Endodermal cell (in vitro differentiated cells): ENCODE results near the gene SMPDL3A. TPM values are rescaled to one million over a fixed set of nuclear protein-coding genes. Genes with fewer than 3 reads are reported as not detected.

ENCODE experiments used
- DNase-seq: peaks from one replicate; pipeline ENCODE4 v3.0.0-alpha.2; 2017
- H3K27ac ChIP-seq: 2 replicates; pipeline ENCODE4 v1.5.1; 2013; ENCODE audit warnings: mild to moderate bottlenecking, low read depth, low read length, moderate library complexity
- H3K27me3 ChIP-seq: 2 replicates; pipeline ENCODE4 v1.6.1; 2013; ENCODE audit warnings: mild to moderate bottlenecking, low read length, moderate library complexity; ENCODE audit not compliant: insufficient read depth, control insufficient read depth, poor library complexity, severe bottlenecking
- H3K36me3 ChIP-seq: 2 replicates; pipeline ENCODE4 v1.7.0; 2013; ENCODE audit warnings: mild to moderate bottlenecking, low read length, moderate library complexity; ENCODE audit not compliant: control insufficient read depth, insufficient read depth
- H3K4me1 ChIP-seq: one replicate; pipeline ENCODE4 v1.7.0; 2013; ENCODE audit warnings: low read length; ENCODE audit not compliant: control insufficient read depth, insufficient read depth
- H3K4me3 ChIP-seq: 2 replicates; pipeline ENCODE4 v1.5.1; 2013; ENCODE audit warnings: mild to moderate bottlenecking, low read length, moderate library complexity
- H3K9ac ChIP-seq: 2 replicates; pipeline ENCODE4 v1.6.1; 2013; ENCODE audit warnings: mild to moderate bottlenecking, low read length, moderate library complexity; ENCODE audit not compliant: poor library complexity, severe bottlenecking; ENCODE audit errors: extremely low read depth
- H3K9me3 ChIP-seq: 2 replicates; pipeline ENCODE4 v1.6.1; 2013; ENCODE audit warnings: mild to moderate bottlenecking, low read length, moderate library complexity; ENCODE audit not compliant: control insufficient read depth
- H3K27ac Mint-ChIP-seq: 2 replicates; pipeline ENCODE4 v1.8.0; 2020; ENCODE audit warnings: mixed read lengths
- H3K27me3 Mint-ChIP-seq: 2 replicates; pipeline ENCODE4 v1.8.0; 2021; ENCODE audit warnings: mild to moderate bottlenecking, mixed read lengths; ENCODE audit not compliant: insufficient read depth
- H3K36me3 Mint-ChIP-seq: 2 replicates; pipeline ENCODE4 v1.8.0; 2020; ENCODE audit warnings: low read depth, mixed read lengths
- H3K4me1 Mint-ChIP-seq: 2 replicates; pipeline ENCODE4 v1.8.0; 2020; ENCODE audit warnings: mixed read lengths
- H3K4me3 Mint-ChIP-seq: 2 replicates; pipeline ENCODE4 v1.8.0; 2020; ENCODE audit warnings: mild to moderate bottlenecking, moderate library complexity, mixed read lengths
- H3K9me3 Mint-ChIP-seq: 2 replicates; pipeline ENCODE4 v1.8.0; 2020; ENCODE audit warnings: mild to moderate bottlenecking, mixed read lengths
- WGBS, 2 experiments: methylation state at CpG; one replicate each; pipeline versions ENCODE4 v1.1.5 to v1.1.7; 2013; ENCODE audit warnings: missing lambda C conversion rate in 2 of 2, mixed read lengths in 1 of 2; ENCODE audit not compliant: insufficient coverage in 1 of 2, insufficient read length in 1 of 2; 5-methylcytosine and 5-hydroxymethylcytosine counted together
- total RNA-seq, 2 donors: library from RNA; stranded (reverse); fragmentation: NEBNext Ultra II Directional in 1 of 2; extraction: Animal tissue kit (Norgen Biotek cat#: 25700) in 1 of 2; gene quantifications; 2 replicates in 1 of 2; 3 replicates in 1 of 2; pipeline ENCODE4 v1.2.1, GENCODE V29; 2021
- TF ChIP-seq, protein P1 (sequence below): fragments of 200-600 bp; sonication (generic); conservative IDR thresholded peaks from 2 replicates; pipeline ENCODE4 v1.5.0; 2021; ENCODE audit warnings: antibody characterized with exemption, mild to moderate bottlenecking

The SMPDL3A gene
- total RNA-seq, 2 donors from 2014 or later = 2.8 to 3.2 TPM

- Histone ChIP-seq H3K4me1 (peaks cover 4% of the 10 kb centered on the region), H3K36me3 (no peaks in the 10 kb centered on the region), H3K4me3 (no peak overlapping the region), H3K27me3 (no peaks in the 10 kb centered on the region), H3K27ac (no peak overlapping the region), H3K9me3 (no peaks in the 10 kb centered on the region), H3K9ac (no peak overlapping the region)
- no peak for DNase-seq
- Mint-ChIP-seq H3K36me3 (no peaks in the 10 kb centered on the region), H3K27me3 (no peaks in the 10 kb centered on the region), H3K4me1 (peaks cover 24% of the 10 kb centered on the region), H3K9me3 (no peaks in the 10 kb centered on the region), H3K27ac (no peak overlapping the region), H3K4me3 (no peak overlapping the region)
- WGBS, 2 experiments = 31% methylated on average over 3 of the region's 4 CpGs; no CpG with 5 or more reads in 1 of the 2 experiments
- TF ChIP-seq, protein P1, sequence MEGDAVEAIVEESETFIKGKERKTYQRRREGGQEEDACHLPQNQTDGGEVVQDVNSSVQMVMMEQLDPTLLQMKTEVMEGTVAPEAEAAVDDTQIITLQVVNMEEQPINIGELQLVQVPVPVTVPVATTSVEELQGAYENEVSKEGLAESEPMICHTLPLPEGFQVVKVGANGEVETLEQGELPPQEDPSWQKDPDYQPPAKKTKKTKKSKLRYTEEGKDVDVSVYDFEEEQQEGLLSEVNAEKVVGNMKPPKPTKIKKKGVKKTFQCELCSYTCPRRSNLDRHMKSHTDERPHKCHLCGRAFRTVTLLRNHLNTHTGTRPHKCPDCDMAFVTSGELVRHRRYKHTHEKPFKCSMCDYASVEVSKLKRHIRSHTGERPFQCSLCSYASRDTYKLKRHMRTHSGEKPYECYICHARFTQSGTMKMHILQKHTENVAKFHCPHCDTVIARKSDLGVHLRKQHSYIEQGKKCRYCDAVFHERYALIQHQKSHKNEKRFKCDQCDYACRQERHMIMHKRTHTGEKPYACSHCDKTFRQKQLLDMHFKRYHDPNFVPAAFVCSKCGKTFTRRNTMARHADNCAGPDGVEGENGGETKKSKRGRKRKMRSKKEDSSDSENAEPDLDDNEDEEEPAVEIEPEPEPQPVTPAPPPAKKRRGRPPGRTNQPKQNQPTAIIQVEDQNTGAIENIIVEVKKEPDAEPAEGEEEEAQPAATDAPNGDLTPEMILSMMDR = no peak
These were observed 14.2 kb downstream of the SMPDL3A start for GRCh38 chr6:122803171-122803661.

DNA sequence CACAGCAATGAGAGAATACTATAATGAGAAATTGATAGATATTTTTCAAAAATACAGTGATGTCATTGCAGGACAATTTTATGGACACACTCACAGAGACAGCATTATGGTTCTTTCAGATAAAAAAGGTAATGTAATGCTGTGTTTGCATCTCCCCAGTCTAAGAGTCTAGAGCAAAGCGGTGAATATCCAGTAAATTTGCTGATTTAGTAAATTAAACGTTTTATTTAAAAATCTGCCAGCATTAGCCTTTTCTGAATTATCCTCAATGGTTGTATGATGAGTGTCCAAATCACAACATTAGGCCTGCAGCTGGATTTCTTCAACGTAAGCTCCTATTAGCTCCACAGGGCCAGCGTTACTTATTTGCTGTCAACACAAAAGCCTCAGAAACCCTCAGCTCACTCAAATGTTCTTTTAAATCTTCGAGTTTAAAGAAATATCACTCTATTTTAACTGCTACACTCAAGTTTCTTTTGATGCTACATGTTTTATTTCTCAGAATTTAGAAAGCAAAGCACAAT, 16.0 kb downstream of the SMPDL3A start:
- no peaks in the 10 kb centered on the region for H3K27me3 Mint-ChIP-seq
- no peak overlapping the region for H3K27ac ChIP-seq
- no peaks in the 10 kb centered on the region for H3K36me3 ChIP-seq
- WGBS, 2 experiments = 86 to 87% methylated on average over 5 of the region's 5 CpGs
- no peak overlapping the region for H3K4me3 ChIP-seq
- DNase-seq = no peak
- H3K9me3 Mint-ChIP-seq = no peaks in the 10 kb centered on the region
- H3K9me3 ChIP-seq = no peaks in the 10 kb centered on the region
- H3K4me1 ChIP-seq = peaks cover 3% of the 10 kb centered on the region
- H3K36me3 Mint-ChIP-seq = no peaks in the 10 kb centered on the region
- no peak overlapping the region for H3K4me3 Mint-ChIP-seq
- TF ChIP-seq, protein P1 = no peak
- H3K27ac Mint-ChIP-seq = no peak overlapping the region
- no peaks in the 10 kb centered on the region for H3K27me3 ChIP-seq
- H3K4me1 Mint-ChIP-seq = peaks cover 19% of the 10 kb centered on the region
- H3K9ac ChIP-seq = no peak overlapping the region

GRCh38 chr6:122806291-122806690, 17.2 kb downstream of the SMPDL3A start:
- Mint-ChIP-seq H3K36me3 (no peaks in the 10 kb centered on the region), H3K4me1 (peaks cover 17% of the 10 kb centered on the region), H3K27me3 (no peaks in the 10 kb centered on the region), H3K9me3 (no peaks in the 10 kb centered on the region), H3K4me3 (no peak overlapping the region), H3K27ac (no peak overlapping the region)
- no peaks in the 10 kb centered on the region for H3K9me3 ChIP-seq
- 80 to 94% methylated on average over 1 to 2 of the region's 2 CpGs for WGBS, 2 experiments
- H3K9ac ChIP-seq = no peak overlapping the region
- no peak overlapping the region for H3K27ac ChIP-seq
- TF ChIP-seq, protein P1 = no peak
- H3K27me3 ChIP-seq = no peaks in the 10 kb centered on the region
- H3K4me3 ChIP-seq = no peak overlapping the region
- H3K36me3 ChIP-seq = no peaks in the 10 kb centered on the region
- DNase-seq = no peak
- peaks cover 3% of the 10 kb centered on the region for H3K4me1 ChIP-seq
